GM12878 (cell line): ENCODE data around the gene LSR.

ENCODE experiments used
- CHD4 ChIP-seq: fragments of 200-600 bp; sonication (generic); IDR thresholded peaks from 2 replicates; pipeline ENCODE4 v1.6.1; 2016; ENCODE audit warnings: mild to moderate bottlenecking
- EZH2 ChIP-seq: IDR thresholded peaks from 2 replicates; pipeline ENCODE4 v1.6.1; 2012; ENCODE audit warnings: low read depth, mild to moderate bottlenecking, control low read depth, inconsistent platforms, low read length, borderline replicate concordance; ENCODE audit not compliant: control insufficient read depth
- MEF2A ChIP-seq: IDR thresholded peaks from 2 replicates; pipeline ENCODE4 v1.6.1; 2011; ENCODE audit warnings: low read depth, mild to moderate bottlenecking, low read length, moderate library complexity; ENCODE audit not compliant: insufficient read depth
- SIX5 ChIP-seq: IDR thresholded peaks from 2 replicates; pipeline ENCODE4 v1.6.1; 2011; ENCODE audit warnings: mild to moderate bottlenecking, low read depth, low read length, moderate library complexity; ENCODE audit not compliant: severe bottlenecking
- SMC3 ChIP-seq: IDR thresholded peaks from 2 replicates; pipeline ENCODE4 v1.6.1; 2011; ENCODE audit warnings: low read length, improper control_type of control experiment, borderline replicate concordance
- SREBF1 ChIP-seq: IDR thresholded peaks from 2 replicates; pipeline ENCODE4 v1.6.1; 2012; ENCODE audit warnings: mild to moderate bottlenecking, low read length
- SRF ChIP-seq, 2 experiments: IDR thresholded peaks; 2 replicates each; pipeline ENCODE4 v1.6.1; 2011; ENCODE audit warnings: low read depth in 2 of 2, low read length in 2 of 2, mild to moderate bottlenecking in 1 of 2, moderate library complexity in 1 of 2
- TCF3 ChIP-seq: IDR thresholded peaks from 2 replicates; pipeline ENCODE4 v1.6.1; 2012; ENCODE audit warnings: low read depth, mild to moderate bottlenecking, low read length, borderline replicate concordance; ENCODE audit not compliant: insufficient read depth
- TF ChIP-seq, protein P1 (sequence below): IDR thresholded peaks from 2 replicates; pipeline ENCODE4 v1.6.1; 2012; ENCODE audit warnings: mild to moderate bottlenecking, low read depth, low read length
- TF ChIP-seq, protein P2 (sequence below): fragments of 450-650 bp; IDR thresholded peaks from 2 replicates; pipeline ENCODE4 v1.6.1; 2017; ENCODE audit warnings: antibody characterized with exemption, mild to moderate bottlenecking, moderate library complexity
- TF ChIP-seq, protein P3 (sequence below), 3 experiments: IDR thresholded peaks in 2 of 3; conservative IDR thresholded peaks in 1 of 3; 2 replicates each; pipeline ENCODE4 v1.5.1; 2011; ENCODE audit warnings: low read depth in 3 of 3, low read length in 3 of 3, mild to moderate bottlenecking in 3 of 3, control low read depth in 2 of 3, moderate library complexity in 2 of 3, inconsistent platforms in 1 of 3, mixed read lengths in 1 of 3; ENCODE audit not compliant: control insufficient read depth in 2 of 3, insufficient read depth in 1 of 3; ENCODE audit errors: extremely low read depth in 1 of 3
- TF ChIP-seq, protein P4 (sequence below): fragments of 450-650 bp; IDR thresholded peaks from 2 replicates; pipeline ENCODE4 v1.6.1; 2017; ENCODE audit warnings: mild to moderate bottlenecking, moderate library complexity
- TF ChIP-seq, protein P5 (sequence below): fragments of 450-650 bp; IDR thresholded peaks from 2 replicates; pipeline ENCODE4 v1.6.1; 2017; ENCODE audit warnings: mild to moderate bottlenecking

DNA sequence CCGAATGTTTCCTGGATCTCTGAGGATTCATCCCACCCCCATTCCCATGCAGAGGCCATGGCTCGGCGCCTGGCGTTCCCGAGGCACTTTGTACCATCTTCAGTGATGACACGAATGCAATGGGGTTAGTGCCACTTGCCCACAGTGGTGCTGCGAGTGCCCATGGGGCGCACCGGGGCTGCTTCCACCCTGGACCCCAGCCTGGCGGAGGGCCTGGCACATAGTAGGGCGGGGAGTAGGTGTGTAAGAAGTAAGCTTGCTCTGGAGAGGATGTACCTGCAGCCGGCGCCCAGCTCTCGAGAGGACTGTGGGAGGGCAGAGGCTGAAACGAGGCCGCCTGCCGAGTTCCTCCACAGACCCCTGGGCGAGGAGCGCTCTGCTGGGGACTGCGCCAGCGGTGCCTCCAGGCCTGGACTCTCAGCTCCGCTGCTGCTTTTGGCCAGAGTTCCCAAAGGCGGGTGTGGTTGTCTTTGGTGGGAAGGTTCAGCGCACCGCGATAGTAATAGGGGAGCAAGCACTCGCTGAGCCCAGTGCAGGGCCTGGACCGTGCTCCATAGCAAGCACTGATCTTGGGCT lies 28.0 kb downstream of the LSR start:
- TF ChIP-seq, protein P1, sequence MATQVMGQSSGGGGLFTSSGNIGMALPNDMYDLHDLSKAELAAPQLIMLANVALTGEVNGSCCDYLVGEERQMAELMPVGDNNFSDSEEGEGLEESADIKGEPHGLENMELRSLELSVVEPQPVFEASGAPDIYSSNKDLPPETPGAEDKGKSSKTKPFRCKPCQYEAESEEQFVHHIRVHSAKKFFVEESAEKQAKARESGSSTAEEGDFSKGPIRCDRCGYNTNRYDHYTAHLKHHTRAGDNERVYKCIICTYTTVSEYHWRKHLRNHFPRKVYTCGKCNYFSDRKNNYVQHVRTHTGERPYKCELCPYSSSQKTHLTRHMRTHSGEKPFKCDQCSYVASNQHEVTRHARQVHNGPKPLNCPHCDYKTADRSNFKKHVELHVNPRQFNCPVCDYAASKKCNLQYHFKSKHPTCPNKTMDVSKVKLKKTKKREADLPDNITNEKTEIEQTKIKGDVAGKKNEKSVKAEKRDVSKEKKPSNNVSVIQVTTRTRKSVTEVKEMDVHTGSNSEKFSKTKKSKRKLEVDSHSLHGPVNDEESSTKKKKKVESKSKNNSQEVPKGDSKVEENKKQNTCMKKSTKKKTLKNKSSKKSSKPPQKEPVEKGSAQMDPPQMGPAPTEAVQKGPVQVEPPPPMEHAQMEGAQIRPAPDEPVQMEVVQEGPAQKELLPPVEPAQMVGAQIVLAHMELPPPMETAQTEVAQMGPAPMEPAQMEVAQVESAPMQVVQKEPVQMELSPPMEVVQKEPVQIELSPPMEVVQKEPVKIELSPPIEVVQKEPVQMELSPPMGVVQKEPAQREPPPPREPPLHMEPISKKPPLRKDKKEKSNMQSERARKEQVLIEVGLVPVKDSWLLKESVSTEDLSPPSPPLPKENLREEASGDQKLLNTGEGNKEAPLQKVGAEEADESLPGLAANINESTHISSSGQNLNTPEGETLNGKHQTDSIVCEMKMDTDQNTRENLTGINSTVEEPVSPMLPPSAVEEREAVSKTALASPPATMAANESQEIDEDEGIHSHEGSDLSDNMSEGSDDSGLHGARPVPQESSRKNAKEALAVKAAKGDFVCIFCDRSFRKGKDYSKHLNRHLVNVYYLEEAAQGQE = no peak
- no peak for TF ChIP-seq SREBF1
- TF ChIP-seq, protein P2, sequence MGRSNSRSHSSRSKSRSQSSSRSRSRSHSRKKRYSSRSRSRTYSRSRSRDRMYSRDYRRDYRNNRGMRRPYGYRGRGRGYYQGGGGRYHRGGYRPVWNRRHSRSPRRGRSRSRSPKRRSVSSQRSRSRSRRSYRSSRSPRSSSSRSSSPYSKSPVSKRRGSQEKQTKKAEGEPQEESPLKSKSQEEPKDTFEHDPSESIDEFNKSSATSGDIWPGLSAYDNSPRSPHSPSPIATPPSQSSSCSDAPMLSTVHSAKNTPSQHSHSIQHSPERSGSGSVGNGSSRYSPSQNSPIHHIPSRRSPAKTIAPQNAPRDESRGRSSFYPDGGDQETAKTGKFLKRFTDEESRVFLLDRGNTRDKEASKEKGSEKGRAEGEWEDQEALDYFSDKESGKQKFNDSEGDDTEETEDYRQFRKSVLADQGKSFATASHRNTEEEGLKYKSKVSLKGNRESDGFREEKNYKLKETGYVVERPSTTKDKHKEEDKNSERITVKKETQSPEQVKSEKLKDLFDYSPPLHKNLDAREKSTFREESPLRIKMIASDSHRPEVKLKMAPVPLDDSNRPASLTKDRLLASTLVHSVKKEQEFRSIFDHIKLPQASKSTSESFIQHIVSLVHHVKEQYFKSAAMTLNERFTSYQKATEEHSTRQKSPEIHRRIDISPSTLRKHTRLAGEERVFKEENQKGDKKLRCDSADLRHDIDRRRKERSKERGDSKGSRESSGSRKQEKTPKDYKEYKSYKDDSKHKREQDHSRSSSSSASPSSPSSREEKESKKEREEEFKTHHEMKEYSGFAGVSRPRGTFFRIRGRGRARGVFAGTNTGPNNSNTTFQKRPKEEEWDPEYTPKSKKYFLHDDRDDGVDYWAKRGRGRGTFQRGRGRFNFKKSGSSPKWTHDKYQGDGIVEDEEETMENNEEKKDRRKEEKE = no peak
- TF ChIP-seq, protein P3, sequence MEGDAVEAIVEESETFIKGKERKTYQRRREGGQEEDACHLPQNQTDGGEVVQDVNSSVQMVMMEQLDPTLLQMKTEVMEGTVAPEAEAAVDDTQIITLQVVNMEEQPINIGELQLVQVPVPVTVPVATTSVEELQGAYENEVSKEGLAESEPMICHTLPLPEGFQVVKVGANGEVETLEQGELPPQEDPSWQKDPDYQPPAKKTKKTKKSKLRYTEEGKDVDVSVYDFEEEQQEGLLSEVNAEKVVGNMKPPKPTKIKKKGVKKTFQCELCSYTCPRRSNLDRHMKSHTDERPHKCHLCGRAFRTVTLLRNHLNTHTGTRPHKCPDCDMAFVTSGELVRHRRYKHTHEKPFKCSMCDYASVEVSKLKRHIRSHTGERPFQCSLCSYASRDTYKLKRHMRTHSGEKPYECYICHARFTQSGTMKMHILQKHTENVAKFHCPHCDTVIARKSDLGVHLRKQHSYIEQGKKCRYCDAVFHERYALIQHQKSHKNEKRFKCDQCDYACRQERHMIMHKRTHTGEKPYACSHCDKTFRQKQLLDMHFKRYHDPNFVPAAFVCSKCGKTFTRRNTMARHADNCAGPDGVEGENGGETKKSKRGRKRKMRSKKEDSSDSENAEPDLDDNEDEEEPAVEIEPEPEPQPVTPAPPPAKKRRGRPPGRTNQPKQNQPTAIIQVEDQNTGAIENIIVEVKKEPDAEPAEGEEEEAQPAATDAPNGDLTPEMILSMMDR (IDR thresholded peaks at IDR 0.05 in 2 of 3, conservative IDR thresholded peaks at IDR 0.05 in 1 of 3; ENCODE audit: control insufficient read depth in 2 of 3, extremely low read depth in 1 of 3, insufficient read depth in 1 of 3, low read depth in 3 of 3, low read length in 3 of 3) = no peak
- no peak for TF ChIP-seq EZH2
- TF ChIP-seq, protein P4, sequence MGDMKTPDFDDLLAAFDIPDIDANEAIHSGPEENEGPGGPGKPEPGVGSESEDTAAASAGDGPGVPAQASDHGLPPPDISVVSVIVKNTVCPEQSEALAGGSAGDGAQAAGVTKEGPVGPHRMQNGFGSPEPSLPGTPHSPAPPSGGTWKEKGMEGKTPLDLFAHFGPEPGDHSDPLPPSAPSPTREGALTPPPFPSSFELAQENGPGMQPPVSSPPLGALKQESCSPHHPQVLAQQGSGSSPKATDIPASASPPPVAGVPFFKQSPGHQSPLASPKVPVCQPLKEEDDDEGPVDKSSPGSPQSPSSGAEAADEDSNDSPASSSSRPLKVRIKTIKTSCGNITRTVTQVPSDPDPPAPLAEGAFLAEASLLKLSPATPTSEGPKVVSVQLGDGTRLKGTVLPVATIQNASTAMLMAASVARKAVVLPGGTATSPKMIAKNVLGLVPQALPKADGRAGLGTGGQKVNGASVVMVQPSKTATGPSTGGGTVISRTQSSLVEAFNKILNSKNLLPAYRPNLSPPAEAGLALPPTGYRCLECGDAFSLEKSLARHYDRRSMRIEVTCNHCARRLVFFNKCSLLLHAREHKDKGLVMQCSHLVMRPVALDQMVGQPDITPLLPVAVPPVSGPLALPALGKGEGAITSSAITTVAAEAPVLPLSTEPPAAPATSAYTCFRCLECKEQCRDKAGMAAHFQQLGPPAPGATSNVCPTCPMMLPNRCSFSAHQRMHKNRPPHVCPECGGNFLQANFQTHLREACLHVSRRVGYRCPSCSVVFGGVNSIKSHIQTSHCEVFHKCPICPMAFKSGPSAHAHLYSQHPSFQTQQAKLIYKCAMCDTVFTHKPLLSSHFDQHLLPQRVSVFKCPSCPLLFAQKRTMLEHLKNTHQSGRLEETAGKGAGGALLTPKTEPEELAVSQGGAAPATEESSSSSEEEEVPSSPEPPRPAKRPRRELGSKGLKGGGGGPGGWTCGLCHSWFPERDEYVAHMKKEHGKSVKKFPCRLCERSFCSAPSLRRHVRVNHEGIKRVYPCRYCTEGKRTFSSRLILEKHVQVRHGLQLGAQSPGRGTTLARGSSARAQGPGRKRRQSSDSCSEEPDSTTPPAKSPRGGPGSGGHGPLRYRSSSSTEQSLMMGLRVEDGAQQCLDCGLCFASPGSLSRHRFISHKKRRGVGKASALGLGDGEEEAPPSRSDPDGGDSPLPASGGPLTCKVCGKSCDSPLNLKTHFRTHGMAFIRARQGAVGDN = no peak
- TF ChIP-seq SRF (IDR thresholded peaks at IDR 0.05; ENCODE audit: low read depth in 2 of 2, low read length in 2 of 2) = no peak
- no peak for TF ChIP-seq MEF2A
- TF ChIP-seq SMC3 = no peak
- TF ChIP-seq CHD4 = no peak
- TF ChIP-seq, protein P5, sequence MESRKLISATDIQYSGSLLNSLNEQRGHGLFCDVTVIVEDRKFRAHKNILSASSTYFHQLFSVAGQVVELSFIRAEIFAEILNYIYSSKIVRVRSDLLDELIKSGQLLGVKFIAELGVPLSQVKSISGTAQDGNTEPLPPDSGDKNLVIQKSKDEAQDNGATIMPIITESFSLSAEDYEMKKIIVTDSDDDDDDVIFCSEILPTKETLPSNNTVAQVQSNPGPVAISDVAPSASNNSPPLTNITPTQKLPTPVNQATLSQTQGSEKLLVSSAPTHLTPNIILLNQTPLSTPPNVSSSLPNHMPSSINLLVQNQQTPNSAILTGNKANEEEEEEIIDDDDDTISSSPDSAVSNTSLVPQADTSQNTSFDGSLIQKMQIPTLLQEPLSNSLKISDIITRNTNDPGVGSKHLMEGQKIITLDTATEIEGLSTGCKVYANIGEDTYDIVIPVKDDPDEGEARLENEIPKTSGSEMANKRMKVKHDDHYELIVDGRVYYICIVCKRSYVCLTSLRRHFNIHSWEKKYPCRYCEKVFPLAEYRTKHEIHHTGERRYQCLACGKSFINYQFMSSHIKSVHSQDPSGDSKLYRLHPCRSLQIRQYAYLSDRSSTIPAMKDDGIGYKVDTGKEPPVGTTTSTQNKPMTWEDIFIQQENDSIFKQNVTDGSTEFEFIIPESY = no peak
- TF ChIP-seq TCF3 = no peak
- no peak for TF ChIP-seq SIX5
